ENCODE measurements around the gene TERT.
"Not testable (repeated sequence)": the region's sequence is repeated elsewhere in the genome, so short reads cannot be mapped to it uniquely, and the experiment has no call there.

The TERT gene

DNA sequence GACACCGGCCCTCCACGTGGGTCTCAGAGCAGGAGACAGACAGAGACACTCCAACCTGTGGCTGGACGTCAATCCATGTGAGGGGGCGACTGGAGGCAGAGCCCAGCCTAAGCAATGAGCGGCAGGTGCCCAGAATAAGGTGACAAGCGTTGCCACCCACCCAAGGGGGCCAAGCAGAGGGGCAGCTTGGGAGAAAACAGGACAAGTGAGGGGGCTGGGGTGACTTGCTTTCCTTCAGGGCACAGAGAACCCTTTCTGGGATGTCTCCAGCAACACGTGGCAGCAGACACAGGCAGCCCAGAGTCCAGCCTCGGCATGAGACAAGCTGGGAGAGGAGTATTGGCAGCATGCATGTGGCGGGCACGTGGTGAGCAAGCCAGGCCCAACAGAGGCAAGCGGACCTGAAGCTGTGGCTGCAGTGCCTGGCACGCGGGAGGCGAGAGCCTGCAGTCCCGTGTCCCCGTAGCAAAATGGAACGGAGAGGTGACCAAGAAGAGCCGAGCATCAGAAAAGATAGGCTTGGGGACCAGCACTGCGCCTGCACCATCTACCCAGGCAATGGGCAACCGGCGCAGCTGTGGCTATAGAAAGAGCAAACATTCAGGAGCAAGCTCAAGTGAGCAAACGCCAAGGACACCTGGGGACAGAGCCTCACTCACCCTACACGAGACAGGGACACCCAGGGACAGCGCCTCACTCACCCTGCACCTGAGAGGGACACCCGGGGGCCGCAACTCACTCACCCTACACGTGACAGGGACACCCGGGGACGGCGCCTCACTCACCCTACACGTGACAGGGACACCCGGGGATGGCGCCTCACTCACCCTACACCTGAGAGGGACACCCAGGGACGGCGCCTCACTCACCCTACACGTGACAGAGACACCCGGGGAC is 6.2 kb downstream of the TERT start:
- TF ChIP-seq POLR2A (IDR thresholded peaks at IDR 0.05; ENCODE audit: low read length), result no peak
- no peak for DNase-seq

DNA sequence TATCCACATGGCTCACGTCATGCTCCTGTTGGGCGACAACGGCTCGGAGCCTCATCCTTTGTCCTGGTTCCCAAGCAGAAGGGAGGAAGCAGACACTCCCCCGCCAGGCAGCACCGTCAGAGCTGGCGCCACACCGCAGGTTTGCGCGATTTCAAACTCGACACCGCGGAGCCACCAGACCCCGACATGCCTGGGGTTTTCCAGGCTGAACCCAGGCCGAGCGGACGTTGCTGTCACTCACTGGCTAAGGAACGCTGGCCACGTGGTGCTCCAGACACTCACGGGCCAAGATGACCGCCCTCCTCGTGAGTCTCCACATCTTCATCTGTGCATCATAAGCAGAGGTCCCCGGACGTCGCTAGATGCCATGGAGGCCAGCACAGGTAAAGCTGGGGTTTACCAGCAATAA is 9.0 kb downstream of the TERT start:
- TF ChIP-seq POLR2A (IDR thresholded peaks at IDR 0.05; ENCODE audit: low read length) (no peak), GATA1 (IDR thresholded peaks at IDR 0.05; ENCODE audit: low read depth, low read length) (no peak)
- DNase-seq, result no peak

DNA sequence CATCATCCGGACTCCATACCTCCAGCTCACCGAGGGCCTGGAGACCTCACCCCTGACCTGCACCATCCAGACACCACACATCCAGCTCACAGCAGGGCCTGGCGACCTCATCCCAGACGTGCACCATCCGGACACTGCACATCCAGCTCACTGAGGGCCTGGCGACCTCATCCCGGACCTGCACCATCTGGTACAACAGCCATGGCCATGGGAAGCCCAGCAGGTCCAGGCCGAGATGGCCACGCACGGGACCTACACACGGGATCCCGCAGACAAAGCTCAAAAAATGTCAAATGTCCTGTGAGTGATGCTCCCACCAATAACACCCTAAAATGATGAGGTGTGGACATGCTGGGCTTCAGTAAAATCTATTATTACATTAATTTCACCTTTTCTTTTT is 9.7 kb downstream of the TERT start:
- DNase-seq, result no peak
- no peak for TF ChIP-seq POLR2A (IDR thresholded peaks at IDR 0.05; ENCODE audit: low read length)
- no peak for TF ChIP-seq GATA1 (IDR thresholded peaks at IDR 0.05; ENCODE audit: low read depth, low read length)

DNA sequence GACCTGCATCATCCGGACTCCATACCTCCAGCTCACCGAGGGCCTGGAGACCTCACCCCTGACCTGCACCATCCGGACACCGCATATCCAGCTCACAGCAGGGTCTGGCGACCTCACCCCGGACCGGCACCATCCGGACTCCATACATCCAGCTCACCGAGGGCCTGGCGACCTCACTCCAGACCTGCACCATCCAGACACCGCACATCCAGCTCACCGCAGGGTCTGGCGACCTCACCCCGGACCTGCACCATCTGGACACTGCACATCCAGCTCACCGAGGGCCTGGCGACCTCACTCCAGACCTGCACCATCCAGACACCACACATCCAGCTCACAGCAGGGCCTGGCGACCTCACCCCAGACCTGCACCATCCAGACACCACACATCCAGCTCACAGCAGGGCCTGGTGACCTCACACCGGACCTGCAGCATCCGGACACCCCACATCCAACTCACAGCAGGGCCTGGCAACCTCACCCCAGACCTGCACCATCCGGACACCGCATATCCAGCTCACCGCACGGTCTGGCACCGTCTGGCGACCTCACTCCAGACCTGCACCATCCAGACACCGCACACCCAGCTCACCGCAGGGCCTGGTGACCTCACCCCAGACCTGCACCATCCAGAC is 10.4 kb downstream of the TERT start:
- not testable (repeated sequence) for DNase-seq

DNA sequence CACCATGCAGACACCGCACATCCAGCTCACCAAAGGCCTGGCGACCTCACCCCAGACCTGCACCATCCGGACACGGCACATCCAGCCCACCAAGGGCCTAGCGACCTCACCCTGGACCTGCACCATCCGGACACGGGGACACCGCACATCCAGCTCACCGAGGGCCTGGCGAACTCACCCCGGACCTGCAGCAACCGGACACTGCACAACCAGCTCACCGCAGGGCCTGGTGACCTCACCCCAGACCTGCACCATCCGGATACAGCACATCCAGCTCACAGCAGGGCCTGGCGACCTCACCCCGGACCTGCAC is 11.2 kb downstream of the TERT start:
- DNase-seq, result not testable (repeated sequence)

DNA sequence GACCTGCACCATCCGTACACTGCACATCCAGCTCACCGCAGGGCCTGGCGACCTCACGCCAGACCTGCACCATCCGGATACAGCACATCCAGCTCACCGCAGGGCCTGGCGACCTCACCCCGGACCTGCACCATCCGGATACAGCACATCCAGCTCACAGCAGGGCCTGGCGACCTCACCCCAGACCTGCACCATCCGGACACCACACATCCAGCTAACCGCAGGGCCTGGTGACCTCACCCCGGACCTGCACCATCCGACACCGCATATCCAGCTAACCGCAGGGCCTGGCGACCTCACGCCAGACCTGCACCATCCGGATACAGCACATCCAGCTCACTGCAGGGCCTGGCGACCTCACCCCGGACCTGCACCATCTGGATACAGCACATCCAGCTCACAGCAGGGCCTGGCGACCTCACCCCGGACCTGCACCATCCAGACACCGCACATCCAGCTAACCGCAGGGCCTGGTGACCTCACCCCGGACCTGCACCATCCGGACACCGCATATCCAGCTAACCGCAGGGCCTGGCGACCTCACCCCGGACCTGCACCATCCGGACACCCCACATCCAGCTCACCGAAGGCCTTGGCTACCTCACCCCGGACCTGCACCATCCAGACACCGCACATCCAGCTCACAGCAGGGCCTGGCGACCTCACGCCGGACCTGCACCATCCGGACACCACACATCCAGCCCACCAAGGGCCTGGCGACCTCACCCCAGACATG is 11.7 kb downstream of the TERT start:
- not testable (repeated sequence) for DNase-seq

DNA sequence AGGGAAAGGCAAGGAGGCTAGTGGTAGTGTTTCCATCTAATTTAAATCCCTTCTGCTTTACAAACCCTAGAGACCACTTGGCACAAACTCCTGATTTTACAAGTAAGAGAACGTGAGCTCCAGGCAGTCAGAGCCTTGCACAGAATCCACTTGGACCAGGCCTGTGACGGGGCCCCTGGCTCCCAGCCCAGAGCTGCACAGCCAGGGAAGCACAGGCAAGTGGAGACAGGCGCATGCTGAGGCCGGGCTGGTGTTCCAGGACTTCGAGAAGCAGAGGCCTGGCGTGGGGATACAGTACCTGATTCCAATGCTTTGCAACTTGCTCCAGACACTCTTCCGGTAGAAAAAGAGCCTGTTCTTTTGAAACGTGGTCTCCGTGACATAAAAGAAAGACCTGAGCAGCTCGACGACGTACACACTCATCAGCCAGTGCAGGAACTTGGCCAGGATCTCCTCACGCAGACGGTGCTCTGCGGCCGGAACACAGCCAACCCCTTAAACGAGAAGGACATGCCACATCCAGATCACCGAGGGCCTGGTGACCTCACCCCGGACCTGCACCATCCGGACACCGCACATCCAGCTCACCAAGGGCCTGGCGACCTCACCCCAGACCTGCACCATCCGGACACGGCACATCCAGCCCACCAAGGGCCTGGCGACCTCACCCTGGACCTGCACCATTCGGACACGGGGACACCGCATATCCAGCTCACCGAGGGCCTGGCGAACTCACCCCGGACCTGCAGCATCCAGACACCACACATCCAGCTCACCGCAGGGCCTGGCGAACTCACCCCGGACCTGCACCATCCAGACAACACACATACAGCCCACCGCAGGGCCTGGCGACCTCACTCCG is 12.5 kb downstream of the TERT start:
- TF ChIP-seq GATA1 (IDR thresholded peaks at IDR 0.05; ENCODE audit: low read depth, low read length) (no peak), POLR2A (IDR thresholded peaks at IDR 0.05; ENCODE audit: low read length) (no peak)
- DNase-seq, result no peak

DNA sequence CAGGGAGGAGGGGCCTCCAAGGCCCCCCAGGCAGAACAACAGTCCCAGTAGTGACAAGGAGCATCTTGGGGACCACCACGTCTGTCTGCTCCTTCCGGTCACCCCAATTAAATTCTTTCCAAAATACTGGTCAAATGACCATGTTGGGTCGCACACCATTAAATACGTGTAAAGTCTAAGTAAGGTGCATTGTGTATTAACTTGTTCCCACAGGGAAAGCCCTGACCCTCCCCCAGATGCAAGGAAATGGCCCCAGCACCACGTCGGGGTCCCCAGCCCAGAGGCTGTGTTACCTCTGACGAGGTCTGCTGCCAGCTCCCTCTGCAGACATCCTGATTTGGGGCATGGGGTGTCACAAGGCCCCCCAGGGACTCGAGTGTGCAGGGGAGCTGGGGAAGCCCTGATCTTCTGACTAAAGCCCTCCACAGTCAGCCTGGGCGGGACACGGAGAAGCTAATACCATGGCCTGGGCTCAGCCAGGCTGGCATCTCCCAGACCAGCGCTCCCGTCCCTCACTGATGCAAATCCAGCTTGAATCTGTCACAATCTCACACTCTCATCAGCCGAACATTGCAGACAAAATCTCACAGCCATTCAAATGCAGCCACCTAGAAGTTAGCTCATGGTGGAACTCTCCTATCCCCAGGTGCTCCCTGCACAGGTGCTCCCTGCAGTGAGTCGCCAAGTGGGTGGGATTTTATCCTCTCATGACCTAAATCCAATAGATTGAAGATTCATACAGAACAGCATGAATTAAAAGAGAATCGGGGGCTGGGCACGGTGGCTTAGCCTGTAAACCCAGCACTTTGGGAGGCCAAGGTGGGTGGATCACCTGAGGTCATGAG is 13.6 kb downstream of the TERT start:
- no peak for DNase-seq
- TF ChIP-seq POLR2A (IDR thresholded peaks at IDR 0.05; ENCODE audit: low read length) (no peak), GATA1 (IDR thresholded peaks at IDR 0.05; ENCODE audit: low read depth, low read length) (no peak)

DNA sequence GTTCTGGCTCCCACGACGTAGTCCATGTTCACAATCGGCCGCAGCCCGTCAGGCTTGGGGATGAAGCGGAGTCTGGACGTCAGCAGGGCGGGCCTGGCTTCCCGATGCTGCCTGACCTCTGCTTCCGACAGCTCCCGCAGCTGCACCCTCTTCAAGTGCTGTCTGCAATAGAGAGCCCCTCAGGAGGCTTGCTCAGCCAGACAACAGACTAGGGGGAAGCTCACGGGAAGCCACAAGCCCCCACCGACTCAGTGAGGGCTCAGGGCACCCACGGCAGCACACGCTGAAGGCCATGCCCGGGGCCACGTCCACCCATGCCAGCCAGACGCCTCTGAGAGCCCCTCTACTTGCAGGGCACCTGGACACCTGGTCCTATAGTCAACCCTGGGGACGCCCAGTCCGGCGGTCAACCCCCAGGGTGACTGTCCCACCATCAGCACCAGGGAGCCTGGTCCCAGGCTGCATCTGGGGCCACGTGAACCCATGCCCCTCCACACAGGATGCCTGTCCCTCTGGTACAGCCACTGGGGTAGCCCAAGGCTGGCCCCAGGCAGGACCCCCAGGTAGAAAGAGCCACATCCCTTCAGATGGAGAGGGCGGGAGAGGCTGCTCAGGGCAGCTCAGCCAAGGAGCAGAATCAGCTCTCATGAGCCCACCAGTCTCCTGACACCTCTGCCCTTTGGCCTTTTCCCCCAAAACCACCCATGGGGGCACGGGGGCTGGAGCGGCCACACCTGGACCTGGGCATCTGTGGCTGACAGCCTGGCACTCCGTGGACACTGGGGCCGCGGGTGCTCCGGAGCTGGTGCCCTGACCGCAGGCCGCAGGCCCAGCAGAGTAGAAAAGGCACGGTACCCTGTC is 14.5 kb downstream of the TERT start:
- TF ChIP-seq GATA1 (IDR thresholded peaks at IDR 0.05; ENCODE audit: low read depth, low read length), result no peak
- no peak for TF ChIP-seq POLR2A (IDR thresholded peaks at IDR 0.05; ENCODE audit: low read length)
- no peak for DNase-seq

DNA sequence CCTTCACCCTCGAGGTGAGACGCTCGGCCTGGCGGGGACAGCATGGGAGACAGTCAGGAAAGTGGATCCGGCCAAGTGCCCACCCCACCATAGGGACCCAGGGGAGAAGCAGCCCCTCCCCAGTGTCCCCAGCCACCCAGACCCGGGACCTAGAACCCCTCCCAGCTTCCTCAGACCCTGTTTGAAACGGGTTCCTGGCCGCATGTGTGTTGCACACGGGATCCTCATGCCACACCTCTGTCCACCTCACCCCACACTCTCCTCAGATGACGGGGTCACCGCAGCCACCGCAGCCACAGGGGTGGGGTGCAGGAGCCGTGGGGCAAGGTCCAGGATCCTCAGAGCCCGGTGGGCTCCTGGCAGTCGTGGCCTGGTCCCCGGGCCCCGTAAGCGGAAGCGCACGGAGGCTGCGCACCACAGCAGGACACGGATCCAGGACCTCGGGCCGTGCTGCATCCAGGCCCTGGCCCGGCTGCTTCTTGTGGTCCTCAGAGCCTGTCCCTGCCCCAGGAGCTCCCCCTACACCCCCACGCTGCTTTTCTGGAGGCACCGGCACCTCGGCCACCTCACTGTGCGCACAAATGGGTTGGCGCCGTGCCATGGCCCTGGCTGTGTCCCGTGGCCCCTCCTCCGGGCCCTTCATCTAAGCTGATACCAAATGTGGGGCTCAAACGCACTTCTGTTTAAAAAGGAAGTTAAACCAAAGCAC is 15.3 kb downstream of the TERT start:
- TF ChIP-seq GATA1 (IDR thresholded peaks at IDR 0.05; ENCODE audit: low read depth, low read length), result no peak
- no peak for TF ChIP-seq POLR2A (IDR thresholded peaks at IDR 0.05; ENCODE audit: low read length)

DNA sequence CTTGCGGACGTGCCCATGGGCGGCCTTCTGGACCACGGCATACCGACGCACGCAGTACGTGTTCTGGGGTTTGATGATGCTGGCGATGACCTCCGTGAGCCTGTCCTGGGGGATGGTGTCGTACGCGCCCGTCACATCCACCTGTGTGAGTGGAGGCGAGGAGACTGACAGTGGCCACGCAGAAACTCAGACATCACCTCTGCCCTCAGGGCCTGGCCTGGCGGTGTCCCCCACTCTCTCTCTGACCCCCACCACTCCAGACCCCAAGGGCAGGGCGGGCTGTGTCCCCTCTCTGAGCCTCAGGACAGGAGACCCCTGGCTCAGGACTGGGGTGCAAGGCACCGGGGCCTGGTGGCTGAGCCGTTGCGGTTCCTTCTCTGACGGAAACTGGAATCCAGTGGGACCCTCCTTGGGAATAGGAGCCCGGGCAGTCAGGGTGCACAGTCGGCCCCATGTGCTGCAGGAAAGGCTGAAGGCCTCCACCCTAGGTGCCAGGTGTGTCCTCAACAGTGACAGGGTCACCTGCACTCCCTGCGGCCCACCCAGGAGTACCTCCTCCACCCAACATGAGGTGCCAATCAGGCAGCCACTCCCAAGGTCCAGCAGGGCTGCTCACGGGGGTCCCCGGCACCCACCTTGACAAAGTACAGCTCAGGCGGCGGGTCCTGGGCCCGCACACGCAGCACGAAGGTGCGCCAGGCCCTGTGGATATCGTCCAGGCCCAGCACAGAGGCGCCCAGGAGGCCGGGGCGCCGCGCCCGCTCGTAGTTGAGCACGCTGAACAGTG is 16.0 kb downstream of the TERT start:
- no peak for TF ChIP-seq GATA1 (IDR thresholded peaks at IDR 0.05; ENCODE audit: low read depth, low read length)
- TF ChIP-seq POLR2A (IDR thresholded peaks at IDR 0.05; ENCODE audit: low read length), result no peak

More for the DNA sequence above, 15.3 kb downstream of the TERT start:
- no peak for DNase-seq

More for the DNA sequence above, 16.0 kb downstream of the TERT start:
- DNase-seq, result no peak
